Colonic mucosa (tissue), 4 donors: ENCODE results near the gene PEX10. TPM values are rescaled to one million over a fixed set of nuclear protein-coding genes. Genes with fewer than 3 reads are reported as not detected.

Experiments
- DNase-seq: peaks from one replicate; pipeline ENCODE4 v3.0.0-alpha.2; 2020
- H3K27ac ChIP-seq: fragments of 200-600 bp; one replicate; pipeline ENCODE4 v1.8.0; 2021
- H3K27me3 ChIP-seq: fragments of 200-600 bp; one replicate; pipeline ENCODE4 v1.8.0; 2021
- H3K36me3 ChIP-seq: fragments of 200-600 bp; one replicate; pipeline ENCODE4 v1.8.0; 2021
- H3K4me1 ChIP-seq: fragments of 200-600 bp; one replicate; pipeline ENCODE4 v1.8.0; 2021; ENCODE audit warnings: mild to moderate bottlenecking
- H3K4me3 ChIP-seq: fragments of 200-600 bp; one replicate; pipeline ENCODE4 v1.8.0; 2021
- H3K9ac ChIP-seq, 2 donors: one replicate each; pipeline ENCODE4 v1.7.0; 2013; ENCODE audit warnings: control low read depth in 2 of 2, low read depth in 2 of 2, low read length in 2 of 2
- H3K9me3 ChIP-seq: fragments of 200-600 bp; one replicate; pipeline ENCODE4 v1.8.0; 2021
- CTCF ChIP-seq: fragments of 200-600 bp; IDR thresholded peaks from one replicate; pipeline ENCODE4 v1.8.0; 2022; ENCODE audit warnings: antibody characterized with exemption, mild to moderate bottlenecking
- intact Hi-C: fragments of 100-400 bp; cut with DNase I; formaldehyde crosslinking; loops from one replicate; pipeline ENCODE4 v1.14.1; 2022
- total RNA-seq, 2 donors: library from RNA; stranded (reverse); fragmentation: NEBNext Ultra II Directional in 1 of 2; extraction: Animal tissue kit (Norgen Biotek cat#: 25700) in 1 of 2; gene quantifications; one replicate each; pipeline ENCODE4 v1.2.1, GENCODE V29; 2021
- donor health status: healthy.
- donor health status: DM: no; HTN: no; CAD: no.
- donor health status: DM: no; HTN: no; CAD: no.

PEX10 gene
- total RNA-seq, 2 donors from 2014 or later = 15.0 to 22.7 TPM

- no peak for TF ChIP-seq CTCF
- DNase-seq = no peak
- peaks cover 44% of the 10 kb centered on the region for H3K36me3 ChIP-seq
- H3K4me1 ChIP-seq = no peaks in the 10 kb centered on the region
- intact Hi-C loops = no loop called here
- no peaks in the 10 kb centered on the region for H3K9me3 ChIP-seq
- H3K4me3 ChIP-seq = no peak overlapping the region
- no peak overlapping the region for H3K27ac ChIP-seq
- no peaks in the 10 kb centered on the region for H3K27me3 ChIP-seq
- H3K9ac ChIP-seq = no peak overlapping the region
Observed at GRCh38 chr1:2400950-2401649, 11.3 kb downstream of the PEX10 start.

DNA sequence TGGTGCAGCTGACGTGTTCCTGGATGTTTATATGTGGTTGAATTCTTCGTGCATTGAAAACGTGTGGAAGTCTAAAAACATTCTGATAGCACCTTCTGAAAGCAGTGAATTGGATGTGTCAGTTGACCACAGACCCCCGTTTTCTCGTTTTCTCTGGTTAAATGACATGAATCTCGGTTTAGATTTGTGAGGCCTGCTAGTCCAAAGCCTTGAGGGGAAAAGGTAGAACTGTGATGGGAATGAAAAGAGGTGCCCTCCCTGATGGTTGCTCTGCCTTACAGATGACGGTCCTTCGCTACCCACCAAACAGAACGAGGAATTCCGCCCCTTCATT is 11.8 kb downstream of the PEX10 start:
- TF ChIP-seq CTCF = no peak
- no peaks in the 10 kb centered on the region for H3K27me3 ChIP-seq
- intact Hi-C loops = no loop called here
- no peaks in the 10 kb centered on the region for H3K4me1 ChIP-seq
- H3K9me3 ChIP-seq = no peaks in the 10 kb centered on the region
- H3K9ac ChIP-seq = no peak overlapping the region
- DNase-seq = no peak
- no peak overlapping the region for H3K4me3 ChIP-seq
- H3K36me3 ChIP-seq = peaks cover 44% of the 10 kb centered on the region
- no peak overlapping the region for H3K27ac ChIP-seq

GRCh38 chr1:2399890-2400575 is 12.3 kb downstream of the PEX10 start:
- no peak overlapping the region for H3K27ac ChIP-seq
- TF ChIP-seq CTCF = no peak

GRCh38 chr1:2398871-2399270 is 13.5 kb downstream of the PEX10 start:
- Histone ChIP-seq H3K27ac (no peak overlapping the region), H3K27me3 (no peaks in the 10 kb centered on the region), H3K4me3 (no peak overlapping the region), H3K4me1 (peaks cover 5% of the 10 kb centered on the region), H3K9me3 (no peaks in the 10 kb centered on the region), H3K36me3 (peaks cover 38% of the 10 kb centered on the region), H3K9ac (no peak overlapping the region)
- intact Hi-C loops = no loop called here
- TF ChIP-seq CTCF = no peak
- no peak for DNase-seq

More at GRCh38 chr1:2399890-2400575, 12.3 kb downstream of the PEX10 start:
- Histone ChIP-seq H3K4me1 (no peaks in the 10 kb centered on the region), H3K27me3 (no peaks in the 10 kb centered on the region), H3K36me3 (peaks cover 44% of the 10 kb centered on the region), H3K9me3 (no peaks in the 10 kb centered on the region), H3K4me3 (no peak overlapping the region), H3K9ac (no peak overlapping the region)
- intact Hi-C loops = no loop called here
- DNase-seq = no peak

GRCh38 chr1:2397007-2397679 is 15.2 kb downstream of the PEX10 start:
- intact Hi-C loops = no loop called here

More at GRCh38 chr1:2397007-2397679, 15.2 kb downstream of the PEX10 start:
- no peaks in the 10 kb centered on the region for H3K9me3 ChIP-seq
- H3K36me3 ChIP-seq = peaks cover 26% of the 10 kb centered on the region
- DNase-seq = no peak
- peaks cover 16% of the 10 kb centered on the region for H3K4me1 ChIP-seq
- H3K27ac ChIP-seq = no peak overlapping the region
- no peak for TF ChIP-seq CTCF
- no peaks in the 10 kb centered on the region for H3K27me3 ChIP-seq
- no peak overlapping the region for H3K9ac ChIP-seq
- no peak overlapping the region for H3K4me3 ChIP-seq
